A549 (cell line): ENCODE data around the gene C1GALT1. TPM values are rescaled to one million over a fixed set of nuclear protein-coding genes. Genes with fewer than 3 reads are reported as not detected.
"Not testable (repeated sequence)": the region's sequence is repeated elsewhere in the genome, so short reads cannot be mapped to it uniquely, and the experiment has no call there.

ENCODE experiments used
- ATAC-seq, 2 experiments: fragments of 200-7000 bp in 1 of 2; fragments of >200 bp in 1 of 2; cut with Nextera tagmentation in 1 of 2; cut with Tn5 transposase in 1 of 2; 3 replicates each; pipeline versions ENCODE4 v1.8.0 to v1.9.1; 2018 to 2020; ENCODE audit warnings: mild to moderate bottlenecking in 1 of 2, moderate library complexity in 1 of 2
- CTCF ChIA-PET: fragments of 300-600 bp; sonication (Branson Sonifier 250); formaldehyde crosslinking; extraction: SDS; loops from one replicate; lab custom pipeline; 2021; ENCODE audit warnings: antibody characterized with exemption, inconsistent platforms; lab: Yijun Ruan, JAX
- POLR2A ChIA-PET: fragments of 350-600 bp; formaldehyde crosslinking; extraction: SDS; loops from one replicate; lab custom pipeline; 2021; ENCODE audit warnings: antibody characterized with exemption, inconsistent platforms; lab: Yijun Ruan, JAX
- DNase-seq, 2 experiments: peaks; one replicate each; pipeline versions ENCODE4 v3.0.0 to v3.0.0-alpha.2; 2011 to 2016; ENCODE audit warnings: low read depth in 1 of 2, low spot score in 1 of 2
- FAIRE-seq: peaks from 2 replicates; lab custom pipeline; 2011; peaks lifted over from hg19 to GRCh38; lab: Jason Lieb, UNC
- H3K27ac ChIP-seq, 2 experiments: fragments of >200 bp; sonication (Bioruptor Twin); formaldehyde crosslinking; 3 replicates each; pipeline ENCODE4 v1.5.1; 2016 to 2017
- H3K4me1 ChIP-seq: fragments of >200 bp; sonication (Bioruptor Twin); formaldehyde crosslinking; 3 replicates; pipeline ENCODE4 v1.6.1; 2016
- H3K4me2 ChIP-seq: fragments of >200 bp; sonication (Bioruptor Twin); formaldehyde crosslinking; 3 replicates; pipeline ENCODE4 v1.6.1; 2016
- H3K4me3 ChIP-seq: fragments of >200 bp; sonication (Bioruptor Twin); formaldehyde crosslinking; 3 replicates; pipeline ENCODE4 v1.5.1; 2016
- H3K9me3 ChIP-seq: fragments of >200 bp; sonication (Bioruptor Twin); formaldehyde crosslinking; 3 replicates; pipeline ENCODE4 v1.6.1; 2016
- ATOH8 ChIP-seq: fragments of 250-450 bp; sonication (Bioruptor Pico); IDR thresholded peaks from 2 replicates; pipeline ENCODE4 v1.5.0; 2020; ENCODE audit warnings: low read depth, mild to moderate bottlenecking, moderate library complexity
- CBX2 ChIP-seq: fragments of 200-600 bp; sonication (generic); IDR thresholded peaks from 2 replicates; pipeline ENCODE4 v1.6.1; 2016; ENCODE audit warnings: low read depth, mild to moderate bottlenecking, borderline replicate concordance
- CHD2 ChIP-seq: fragments of 150-350 bp; IDR thresholded peaks from 2 replicates; pipeline ENCODE4 v1.6.1; 2014; ENCODE audit warnings: low read length; ENCODE audit not compliant: partially characterized antibody
- EHMT2 ChIP-seq: fragments of 200-600 bp; sonication (generic); IDR thresholded peaks from 2 replicates; pipeline ENCODE4 v1.6.1; 2016; ENCODE audit warnings: antibody characterized with exemption, low read depth, mild to moderate bottlenecking, moderate library complexity
- ESRRA ChIP-seq: fragments of 150-350 bp; IDR thresholded peaks from 2 replicates; pipeline ENCODE4 v1.6.1; 2014; ENCODE audit warnings: mild to moderate bottlenecking, low read length, borderline replicate concordance
- FOSL2 ChIP-seq, 2 experiments: fragments of 450-650 bp in 1 of 2; fragments of >200 bp in 1 of 2; sonication (Bioruptor Twin) in 1 of 2; formaldehyde crosslinking; IDR thresholded peaks; 2 replicates each; pipeline versions ENCODE4 v1.5.0 to v1.6.1; 2016 to 2020; ENCODE audit warnings: mild to moderate bottlenecking in 1 of 2, moderate library complexity in 1 of 2
- FOXS1 ChIP-seq: fragments of 250-450 bp; sonication (Bioruptor Pico); IDR thresholded peaks from 2 replicates; pipeline ENCODE4 v1.5.0; 2020; ENCODE audit warnings: mild to moderate bottlenecking, moderate library complexity
- GATA3 ChIP-seq: IDR thresholded peaks from 2 replicates; pipeline ENCODE4 v1.6.1; 2012; ENCODE audit warnings: borderline replicate concordance
- HDAC2 ChIP-seq: fragments of 200-600 bp; sonication (generic); IDR thresholded peaks from 2 replicates; pipeline ENCODE4 v1.6.1; 2016
- HES2 ChIP-seq: fragments of >200 bp; sonication (Bioruptor Twin); formaldehyde crosslinking; IDR thresholded peaks from 2 replicates; pipeline ENCODE4 v1.6.1; 2016
- HOXA7 ChIP-seq: fragments of 250-450 bp; sonication (Bioruptor Pico); IDR thresholded peaks from 2 replicates; pipeline ENCODE4 v1.5.0; 2020; ENCODE audit warnings: mild to moderate bottlenecking, moderate library complexity
- HOXB13 ChIP-seq: fragments of 250-450 bp; sonication (Bioruptor Pico); IDR thresholded peaks from 2 replicates; pipeline ENCODE4 v1.5.0; 2020; ENCODE audit warnings: low read depth, mild to moderate bottlenecking, moderate library complexity
- KDM5A ChIP-seq: fragments of 200-600 bp; sonication (generic); IDR thresholded peaks from 2 replicates; pipeline ENCODE4 v1.6.1; 2016; ENCODE audit warnings: antibody characterized with exemption, mild to moderate bottlenecking
- MAX ChIP-seq: IDR thresholded peaks from 2 replicates; pipeline ENCODE4 v1.6.1; 2012
- NFE2L2 ChIP-seq: fragments of 150-350 bp; conservative IDR thresholded peaks from 2 replicates; pipeline ENCODE4 v1.6.1; 2014; ENCODE audit warnings: low read length
- PHF8 ChIP-seq: fragments of 200-600 bp; sonication (generic); IDR thresholded peaks from 2 replicates; pipeline ENCODE4 v1.6.1; 2016; ENCODE audit warnings: low read depth, mild to moderate bottlenecking, antibody characterized with exemption, moderate library complexity, borderline replicate concordance
- POLR2A ChIP-seq: IDR thresholded peaks from 2 replicates; pipeline ENCODE4 v1.6.1; 2012; ENCODE audit warnings: mild to moderate bottlenecking, low read length
- RAD21 ChIP-seq, 2 experiments: fragments of >200 bp in 1 of 2; sonication (Bioruptor Twin) in 1 of 2; formaldehyde crosslinking in 1 of 2; IDR thresholded peaks in 1 of 2; conservative IDR thresholded peaks in 1 of 2; 2 replicates in 1 of 2; 3 replicates in 1 of 2; pipeline ENCODE4 v1.6.1; 2012 to 2018; ENCODE audit warnings: inconsistent platforms in 1 of 2
- RCOR1 ChIP-seq: fragments of 150-350 bp; IDR thresholded peaks from 2 replicates; pipeline ENCODE4 v1.6.1; 2014; ENCODE audit warnings: antibody characterized with exemption, low read length, low read depth
- RNF2 ChIP-seq: fragments of 200-600 bp; sonication (generic); IDR thresholded peaks from 2 replicates; pipeline ENCODE4 v1.6.1; 2016; ENCODE audit warnings: low read depth, mild to moderate bottlenecking, antibody characterized with exemption, moderate library complexity, borderline replicate concordance
- SMC3 ChIP-seq: fragments of >200 bp; sonication (Bioruptor Twin); formaldehyde crosslinking; IDR thresholded peaks from 3 replicates; pipeline ENCODE4 v1.6.1; 2018; ENCODE audit warnings: inconsistent platforms
- SREBF2 ChIP-seq: fragments of 450-650 bp; IDR thresholded peaks from 2 replicates; pipeline ENCODE4 v1.6.1; 2014; ENCODE audit warnings: mild to moderate bottlenecking, moderate library complexity
- ZC3H11A ChIP-seq: fragments of 450-650 bp; IDR thresholded peaks from 2 replicates; pipeline ENCODE4 v1.6.1; 2014; ENCODE audit warnings: antibody characterized with exemption, mild to moderate bottlenecking
- ZFP36 ChIP-seq: fragments of 450-650 bp; IDR thresholded peaks from 2 replicates; pipeline ENCODE4 v1.6.1; 2014; ENCODE audit warnings: borderline replicate concordance; ENCODE audit not compliant: partially characterized antibody
- ZNF302 ChIP-seq: fragments of 250-450 bp; sonication (Bioruptor Pico); IDR thresholded peaks from 2 replicates; pipeline ENCODE4 v1.9.0; 2021; ENCODE audit warnings: inconsistent platforms, mild to moderate bottlenecking, moderate library complexity
- WGBS: methylation state at CpG from one replicate; pipeline ENCODE4 v1.1.6; 2017; ENCODE audit errors: missing lambda C conversion rate; 5-methylcytosine and 5-hydroxymethylcytosine counted together
- polyA plus RNA-seq, 4 experiments: library from polyadenylated mRNA; depleted of rRNA in 3 of 4; stranded (reverse); fragments of >200 nt; fragmentation: RNase III in 1 of 4; extraction: RNeasy Plus Mini Kit Qiagen cat#74134 plus additional on column Dnase treatment in 1 of 4; gene quantifications; 2 replicates in 3 of 4; 3 replicates in 1 of 4; pipeline ENCODE4 v1.2.3, GENCODE V29; 2011 to 2017

The C1GALT1 gene
- polyA plus RNA-seq, 2 of the 4 experiments (the other 2 are of a cell fraction) = 24.1 to 50.1 TPM

GRCh38 chr7:7135074-7135473 lies 47.3 kb upstream of the C1GALT1 start:
- H3K4me1 ChIP-seq = no peaks in the 10 kb centered on the region
- no peak overlapping the region for H3K27ac ChIP-seq
- no peak overlapping the region for H3K4me2 ChIP-seq
- no peak for DNase-seq
- ATAC-seq = no peak
- no peak for FAIRE-seq
- ChIA-PET CTCF (interaction anchor here (1.0 kb wide), 1 partner anchor 8 kb away, joined by 3 read pairs; no protein-coding TSS in a partner anchor), POLR2A (no interaction called here)
- no peak for TF ChIP-seq MAX
- TF ChIP-seq GATA3 = no peak
- no peak for TF ChIP-seq FOXS1
- TF ChIP-seq KDM5A = no peak
- WGBS = 90% methylated on average over 1 of the region's 1 CpG
- H3K9me3 ChIP-seq = no peaks in the 10 kb centered on the region
- H3K4me3 ChIP-seq = no peak overlapping the region

GRCh38 chr7:7135924-7136323 lies 46.4 kb upstream of the C1GALT1 start:
- H3K4me1 ChIP-seq, ATAC-seq, H3K4me3 ChIP-seq, POLR2A ChIA-PET, FAIRE-seq, H3K9me3 ChIP-seq, DNase-seq, H3K27ac ChIP-seq, CTCF ChIA-PET, H3K4me2 ChIP-seq: not testable (repeated sequence)
- 55% methylated on average over 1 of the region's 1 CpG for WGBS

- H3K4me1 ChIP-seq = no peaks in the 10 kb centered on the region
- no peak for FAIRE-seq
- TF ChIP-seq HOXB13 (CRISPR knock-in tag) (no peak), HES2 (no peak), SMC3 (no peak), GATA3 (no peak), FOSL2 (IDR thresholded peaks at IDR 0.05) (no peak), FOSL2 (CRISPR knock-in tag; IDR thresholded peaks at IDR 0.05) (no peak), HOXA7 (no peak), RCOR1 (no peak), POLR2A (no peak), KDM5A (no peak), ESRRA (no peak), RAD21 (conservative IDR thresholded peaks at IDR 0.05 in 1 of 2, IDR thresholded peaks at IDR 0.05 in 1 of 2) (no peak), ZNF302 (CRISPR knock-in tag) (no peak), EHMT2 (no peak), CBX2 (no peak), MAX (no peak), ATOH8 (CRISPR knock-in tag) (no peak)
- H3K4me2 ChIP-seq = no peak overlapping the region
- no peak overlapping the region for H3K27ac ChIP-seq
- no peak overlapping the region for H3K4me3 ChIP-seq
- no peaks in the 10 kb centered on the region for H3K9me3 ChIP-seq
- ATAC-seq = no peak
- no peak for DNase-seq
- CTCF ChIA-PET = no interaction called here
- POLR2A ChIA-PET = no interaction called here
- 26% methylated on average over 6 of the region's 6 CpGs for WGBS
Observed at GRCh38 chr7:7136466-7137381, 45.6 kb upstream of the C1GALT1 start.

- H3K4me1 ChIP-seq = no peaks in the 10 kb centered on the region
- no peak for TF ChIP-seq RCOR1
- no peak for TF ChIP-seq HOXA7
- TF ChIP-seq PHF8 = no peak
- TF ChIP-seq HDAC2 = no peak
- no peak for TF ChIP-seq EHMT2
- TF ChIP-seq ZFP36 = no peak
- no peak for TF ChIP-seq SREBF2
- no peak for TF ChIP-seq ZC3H11A
- TF ChIP-seq ATOH8 (CRISPR knock-in tag) = no peak
- TF ChIP-seq NFE2L2 = no peak
- TF ChIP-seq CHD2 = no peak
- TF ChIP-seq RNF2 = no peak
- FAIRE-seq = no peak
- H3K27ac ChIP-seq = no peak overlapping the region
- no peak for DNase-seq
- no peak for ATAC-seq
- ChIA-PET POLR2A (no interaction called here), CTCF (no interaction called here)
- H3K4me2 ChIP-seq = no peak overlapping the region
- no peak overlapping the region for H3K4me3 ChIP-seq
- no peaks in the 10 kb centered on the region for H3K9me3 ChIP-seq
- WGBS = 31% methylated on average over 8 of the region's 8 CpGs
Observed at GRCh38 chr7:7138897-7139296, 43.4 kb upstream of the C1GALT1 start.

GRCh38 chr7:7143404-7143803 lies 38.9 kb upstream of the C1GALT1 start:
- CTCF ChIA-PET = interaction anchor here (1.0 kb wide), 1 partner anchor 9 kb away, joined by 3 read pairs; no protein-coding TSS in a partner anchor

More at GRCh38 chr7:7143404-7143803, 38.9 kb upstream of the C1GALT1 start:
- H3K4me2 ChIP-seq, H3K4me1 ChIP-seq, H3K27ac ChIP-seq, FAIRE-seq, DNase-seq, H3K4me3 ChIP-seq, ATAC-seq, POLR2A ChIA-PET, H3K9me3 ChIP-seq: not testable (repeated sequence)
- 0% methylated on average over 1 of the region's 1 CpG for WGBS
